ENCODE data around the gene CDT1. TPM values are rescaled to one million over a fixed set of nuclear protein-coding genes. Genes with fewer than 3 reads are reported as not detected.
A peak's percentile ranks its signal among the peaks of the same experiment; 100 is the strongest.
"Not testable (repeated sequence)": the region's sequence is repeated elsewhere in the genome, so short reads cannot be mapped to it uniquely, and the experiment has no call there.

The CDT1 gene
- total RNA-seq, 4 donors from 2014 or later, result 0.44 to 1.5 (median 1.4) TPM; not detected in 1

GRCh38 chr16:88768071-88768783 lies 35.4 kb upstream of the CDT1 start:
- 21 to 28% methylated on average over 7 to 19 of the region's 24 CpGs for WGBS, 2 donors
- peaks cover 0 to 81% (median 58%) of the 10 kb centered on the region in 4 donors for H3K4me1 ChIP-seq
- TF ChIP-seq EP300 (IDR thresholded peaks at IDR 0.05) (no peak), CTCF (IDR thresholded peaks at IDR 0.05) (no peak), POLR2A (IDR thresholded peaks at IDR 0.05) (no peak)

GRCh38 chr16:88769617-88770460 lies 33.8 kb upstream of the CDT1 start:
- Histone ChIP-seq H3K27ac (peak overlapping the region in 3 of 4 donors; percentile 31 to 59 (median 49)), H3K36me3 (peaks cover 0 to 7% (median 0%) of the 10 kb centered on the region in 3 donors), H3K4me3 (no peak overlapping the region), H3K27me3 (no peaks in the 10 kb centered on the region), H3K4me1 (peaks cover 0 to 87% (median 67%) of the 10 kb centered on the region in 4 donors), H3K9me3 (no peaks in the 10 kb centered on the region)
- no peak for TF ChIP-seq CTCF (IDR thresholded peaks at IDR 0.05)
- TF ChIP-seq POLR2A (IDR thresholded peaks at IDR 0.05), result no peak
- no peak for TF ChIP-seq EP300 (IDR thresholded peaks at IDR 0.05)
- no peak for DNase-seq (ENCODE audit: low spot score in 2 of 2)
- WGBS, 2 donors, result 71 to 72% methylated on average over 10 to 25 of the region's 30 CpGs

More at GRCh38 chr16:88768071-88768783, 35.4 kb upstream of the CDT1 start:
- Histone ChIP-seq H3K4me3 (no peak overlapping the region), H3K27ac (peak overlapping the region in 3 of 4 donors; percentile 1 to 75 (median 69)), H3K36me3 (peaks cover 0 to 16% (median 0%) of the 10 kb centered on the region in 3 donors), H3K27me3 (no peaks in the 10 kb centered on the region), H3K9me3 (no peaks in the 10 kb centered on the region)
- DNase-seq (ENCODE audit: low spot score in 2 of 2), result no peak

GRCh38 chr16:88770461-88771293 lies 32.9 kb upstream of the CDT1 start:
- peaks cover 0 to 93% (median 67%) of the 10 kb centered on the region in 4 donors for H3K4me1 ChIP-seq
- peaks cover 0 to 7% (median 0%) of the 10 kb centered on the region in 3 donors for H3K36me3 ChIP-seq
- no peaks in the 10 kb centered on the region for H3K9me3 ChIP-seq
- TF ChIP-seq EP300 (IDR thresholded peaks at IDR 0.05) (no peak), POLR2A (IDR thresholded peaks at IDR 0.05) (no peak), CTCF (IDR thresholded peaks at IDR 0.05) (no peak)
- H3K27me3 ChIP-seq, result no peaks in the 10 kb centered on the region
- H3K27ac ChIP-seq, result peak overlapping the region in 3 of 4 donors; percentile 31 to 59 (median 49)
- DNase-seq (ENCODE audit: low spot score in 2 of 2), result no peak
- H3K4me3 ChIP-seq, result no peak overlapping the region
- 43 to 52% methylated on average over 23 to 39 of the region's 41 CpGs for WGBS, 2 donors

- TF ChIP-seq POLR2A (IDR thresholded peaks at IDR 0.05) (no peak), EP300 (IDR thresholded peaks at IDR 0.05) (no peak), CTCF (IDR thresholded peaks at IDR 0.05) (no peak)
- Histone ChIP-seq H3K4me3 (no peak overlapping the region), H3K4me1 (peaks cover 0 to 94% (median 67%) of the 10 kb centered on the region in 4 donors), H3K36me3 (peaks cover 0 to under 1% (median 0%) of the 10 kb centered on the region in 3 donors), H3K27ac (peak overlapping the region in 3 of 4 donors; percentile 31 to 59 (median 32)), H3K27me3 (no peaks in the 10 kb centered on the region), H3K9me3 (no peaks in the 10 kb centered on the region)
- 65 to 78% methylated on average over 8 to 13 of the region's 19 CpGs for WGBS, 2 donors
- DNase-seq (ENCODE audit: low spot score in 2 of 2), result no peak
Observed at GRCh38 chr16:88771294-88771772, 32.3 kb upstream of the CDT1 start.

GRCh38 chr16:88771781-88772180 lies 31.8 kb upstream of the CDT1 start:
- not testable (repeated sequence) for H3K27me3 ChIP-seq; H3K36me3 ChIP-seq; H3K27ac ChIP-seq; H3K9me3 ChIP-seq; DNase-seq (ENCODE audit: low spot score in 2 of 2); H3K4me3 ChIP-seq
- WGBS, 2 donors, result 95 to 96% methylated on average over 5 to 11 of the region's 23 CpGs
- H3K4me1 ChIP-seq, result peaks cover 0 to 94% (median 69%) of the 10 kb centered on the region in 4 donors

Measured in tibial nerve (tissue), 4 donors.